NCI-H82 (cell line): Measurements from ENCODE around the gene GMCL2.
"Not testable (repeated sequence)": the region's sequence is repeated elsewhere in the genome, so short reads cannot be mapped to it uniquely, and the experiment has no call there.

Experiments used
- DNase-seq: peaks from one replicate; lab custom pipeline; 2025; lab: John Stamatoyannopoulos, UW

GMCL2 gene

GRCh38 chr5:178187014-178187413 is at the start of gene GMCL2:
TSS of gene GMCL2 (minus strand) at chr5:178187371. CDS start at chr5:178187299, 72 bp downstream.
- no peak for DNase-seq

- DNase-seq = no peak
These were observed 49.5 kb upstream of the GMCL2 start for GRCh38 chr5:178236679-178237078.

GRCh38 chr5:178236126-178236525 is 49.0 kb upstream of the GMCL2 start:
- no peak for DNase-seq

GRCh38 chr5:178235588-178235974 is 48.4 kb upstream of the GMCL2 start:
- no peak for DNase-seq

GRCh38 chr5:178234750-178235587 is 47.8 kb upstream of the GMCL2 start:
- DNase-seq = peak; percentile 80

- no peak for DNase-seq
These were observed 47.1 kb upstream of the GMCL2 start for GRCh38 chr5:178234121-178234749.

GRCh38 chr5:178232920-178233429 is 45.8 kb upstream of the GMCL2 start:
- no peak for DNase-seq

GRCh38 chr5:178232124-178232919 is 45.2 kb upstream of the GMCL2 start, which contains the start of gene PHYKPL:
TSS of gene PHYKPL (minus strand) at chr5:178232802. CDS start at chr5:178232550, 252 bp downstream.
- peak; percentile 77 for DNase-seq

GRCh38 chr5:178231539-178232123 is 44.5 kb upstream of the GMCL2 start:
- peak; percentile 30 for DNase-seq

GRCh38 chr5:178230879-178231538 is 43.8 kb upstream of the GMCL2 start:
- no peak for DNase-seq

GRCh38 chr5:178229861-178230260 is 42.7 kb upstream of the GMCL2 start:
- DNase-seq = no peak

GRCh38 chr5:178229111-178229510 is 41.9 kb upstream of the GMCL2 start:
- DNase-seq = not testable (repeated sequence)

- DNase-seq = no peak
These were observed 41.4 kb upstream of the GMCL2 start for GRCh38 chr5:178228609-178229008.

GRCh38 chr5:178227929-178228328 is 40.8 kb upstream of the GMCL2 start:
- DNase-seq = no peak

- DNase-seq = no peak
These were observed 40.0 kb upstream of the GMCL2 start for GRCh38 chr5:178227138-178227659.

GRCh38 chr5:178225174-178225573 is 38.0 kb upstream of the GMCL2 start:
- no peak for DNase-seq

GRCh38 chr5:178224403-178224802 is 37.2 kb upstream of the GMCL2 start:
- DNase-seq = no peak

- DNase-seq = no peak
These were observed 36.7 kb upstream of the GMCL2 start for GRCh38 chr5:178223828-178224335.

GRCh38 chr5:178223196-178223773 is 36.1 kb upstream of the GMCL2 start:
- DNase-seq = no peak

GRCh38 chr5:178222292-178222691 is 35.1 kb upstream of the GMCL2 start:
- no peak for DNase-seq
